SK-N-SH (cell line): ENCODE data around the gene SRXN1.

Source experiments
- GABPA ChIP-seq: IDR thresholded peaks from 2 replicates; pipeline ENCODE4 v1.4.0; 2012; ENCODE audit warnings: low read depth, mild to moderate bottlenecking
- POLR2AphosphoS5 ChIP-seq: IDR thresholded peaks from 2 replicates; pipeline ENCODE4 v1.6.1; 2012; ENCODE audit warnings: low read depth, low read length
- RFX5 ChIP-seq: IDR thresholded peaks from 2 replicates; pipeline ENCODE4 v1.6.1; 2012; ENCODE audit warnings: mild to moderate bottlenecking, improper control_type of control experiment, low read length
- TF ChIP-seq, protein P1 (sequence below): fragments of 200-600 bp; sonication (generic); IDR thresholded peaks from 2 replicates; pipeline ENCODE4 v1.6.1; 2017; ENCODE audit warnings: antibody characterized with exemption, mild to moderate bottlenecking, moderate library complexity

DNA sequence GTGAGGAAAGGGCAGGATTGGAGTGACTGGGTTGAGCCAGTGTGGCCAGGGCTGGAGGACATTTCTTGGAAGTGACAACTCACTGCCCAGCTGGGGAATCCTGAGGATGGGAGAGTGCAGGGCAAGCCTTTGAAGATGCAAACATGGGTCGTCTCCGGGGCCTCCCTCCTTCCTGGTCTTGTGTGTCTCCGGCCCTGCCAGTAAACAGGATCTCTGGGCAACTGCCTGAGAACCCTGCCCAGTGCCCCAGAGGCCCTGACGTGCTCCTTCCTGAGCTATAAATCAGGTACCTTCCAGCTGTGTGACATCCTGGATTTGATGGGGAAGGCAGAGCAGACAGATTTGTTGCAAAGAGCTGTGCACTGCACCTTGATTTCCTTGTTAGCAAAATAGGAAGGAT, 30.0 kb downstream of the SRXN1 start:
- TF ChIP-seq RFX5: no peak
- TF ChIP-seq, protein P1, sequence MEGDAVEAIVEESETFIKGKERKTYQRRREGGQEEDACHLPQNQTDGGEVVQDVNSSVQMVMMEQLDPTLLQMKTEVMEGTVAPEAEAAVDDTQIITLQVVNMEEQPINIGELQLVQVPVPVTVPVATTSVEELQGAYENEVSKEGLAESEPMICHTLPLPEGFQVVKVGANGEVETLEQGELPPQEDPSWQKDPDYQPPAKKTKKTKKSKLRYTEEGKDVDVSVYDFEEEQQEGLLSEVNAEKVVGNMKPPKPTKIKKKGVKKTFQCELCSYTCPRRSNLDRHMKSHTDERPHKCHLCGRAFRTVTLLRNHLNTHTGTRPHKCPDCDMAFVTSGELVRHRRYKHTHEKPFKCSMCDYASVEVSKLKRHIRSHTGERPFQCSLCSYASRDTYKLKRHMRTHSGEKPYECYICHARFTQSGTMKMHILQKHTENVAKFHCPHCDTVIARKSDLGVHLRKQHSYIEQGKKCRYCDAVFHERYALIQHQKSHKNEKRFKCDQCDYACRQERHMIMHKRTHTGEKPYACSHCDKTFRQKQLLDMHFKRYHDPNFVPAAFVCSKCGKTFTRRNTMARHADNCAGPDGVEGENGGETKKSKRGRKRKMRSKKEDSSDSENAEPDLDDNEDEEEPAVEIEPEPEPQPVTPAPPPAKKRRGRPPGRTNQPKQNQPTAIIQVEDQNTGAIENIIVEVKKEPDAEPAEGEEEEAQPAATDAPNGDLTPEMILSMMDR: no peak
- no peak for TF ChIP-seq POLR2AphosphoS5
- TF ChIP-seq GABPA: no peak
